ENCODE results near the gene VKORC1L1. TPM values are rescaled to one million over a fixed set of nuclear protein-coding genes. Genes with fewer than 3 reads are reported as not detected.
"Not testable (repeated sequence)": the region's sequence is repeated elsewhere in the genome, so short reads cannot be mapped to it uniquely, and the experiment has no call there.

Gene VKORC1L1
- 12.4 and 15.0 TPM in 2 replicates for total RNA-seq (2014; rRNA removed; shearing (Covaris generic))

- DNase-seq (ENCODE audit: low read depth) = peak; percentile 90
Measured at GRCh38 chr7:65872776-65873581, at the start of gene VKORC1L1. TSS of gene VKORC1L1 (plus strand) at chr7:65873074. CDS start at chr7:65873372, 298 bp downstream.

DNA sequence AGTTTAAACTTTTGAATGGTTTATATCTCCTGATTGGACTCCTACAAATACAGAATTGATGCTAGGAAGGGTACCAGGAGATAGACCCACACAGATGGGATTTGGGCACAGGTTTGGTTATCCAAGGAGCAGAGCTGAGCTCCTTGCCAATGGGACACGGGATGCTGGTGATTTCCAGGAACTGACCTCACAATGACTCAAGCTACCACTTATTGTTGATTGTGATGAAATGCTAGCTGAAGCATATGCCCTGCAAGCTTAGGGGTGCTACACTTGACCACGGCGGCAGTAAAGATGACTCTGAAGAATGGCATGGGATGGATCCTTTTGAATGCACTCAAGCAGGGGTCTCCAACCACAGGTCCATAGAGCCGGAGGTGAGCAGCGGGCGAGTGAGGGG, 45.5 kb upstream of the VKORC1L1 start:
- no peak for DNase-seq (ENCODE audit: low read depth)

DNA sequence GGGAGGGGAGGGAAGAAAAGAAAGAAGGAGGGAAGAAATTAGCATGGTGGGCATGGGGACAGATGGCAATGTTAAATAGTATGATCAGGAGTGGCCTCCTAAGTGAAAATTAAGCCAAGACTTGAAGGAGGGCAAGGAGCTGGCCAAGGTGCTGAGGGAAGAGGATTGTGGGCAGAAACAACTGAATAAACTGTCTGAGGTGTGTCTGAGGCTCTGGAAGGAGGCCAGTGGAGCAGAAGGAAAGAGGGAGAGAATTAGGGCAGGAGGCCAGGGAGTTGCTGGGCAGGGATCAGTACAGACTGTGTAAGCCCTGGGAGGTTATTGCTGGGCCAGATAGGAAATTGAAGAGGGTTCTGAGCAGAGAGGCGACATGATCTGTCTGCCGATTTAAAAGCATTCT, 40.6 kb upstream of the VKORC1L1 start:
- DNase-seq (ENCODE audit: low read depth) = peak; percentile 24

GRCh38 chr7:65836684-65837083, 36.2 kb upstream of the VKORC1L1 start:
- not testable (repeated sequence) for DNase-seq (ENCODE audit: low read depth)

DNA sequence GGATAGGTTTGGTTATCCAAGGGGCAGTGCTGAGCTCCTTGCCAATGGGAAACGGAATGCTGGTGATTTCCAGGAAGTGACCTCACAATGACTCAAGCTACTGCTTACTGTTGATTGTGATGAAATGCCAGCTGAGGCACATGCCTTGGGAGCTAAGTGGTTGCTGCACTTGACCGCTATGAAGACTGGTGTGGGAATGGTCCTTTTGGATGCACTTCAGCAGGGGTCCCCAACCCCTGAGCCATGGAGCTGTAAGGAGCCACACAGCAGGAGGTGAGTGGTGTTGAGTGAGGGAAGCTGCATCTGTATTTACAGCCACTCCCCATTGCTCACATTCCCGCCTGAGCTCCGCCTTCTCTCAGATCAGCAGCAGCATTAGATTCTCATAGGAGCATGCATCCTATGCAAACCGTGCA, 35.3 kb upstream of the VKORC1L1 start:
- DNase-seq (ENCODE audit: low read depth) = peak; percentile 40

GRCh38 chr7:65839846-65840245, 33.0 kb upstream of the VKORC1L1 start:
- no peak for DNase-seq (ENCODE audit: low read depth)

DNA sequence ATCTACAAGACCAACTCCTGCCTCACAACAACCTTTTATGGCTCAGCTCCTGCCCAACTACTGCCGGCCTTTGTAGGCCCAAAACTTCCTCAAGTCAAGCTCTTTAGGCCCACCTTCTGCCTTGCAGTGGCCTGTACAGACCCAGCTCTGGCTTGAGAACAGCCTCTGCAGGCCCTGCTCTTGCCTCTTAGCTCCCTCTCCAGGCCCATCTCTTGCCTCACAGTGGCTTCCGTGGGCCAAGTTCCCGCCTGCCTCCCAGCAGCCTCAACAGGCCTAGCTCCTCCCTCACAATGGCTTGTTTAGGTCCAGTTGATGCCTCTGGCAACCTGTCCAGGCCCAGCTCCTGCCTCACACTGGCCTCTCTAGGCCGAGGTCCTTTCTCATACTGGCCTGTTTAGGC, 32.4 kb upstream of the VKORC1L1 start:
- DNase-seq (ENCODE audit: low read depth) = no peak

DNA sequence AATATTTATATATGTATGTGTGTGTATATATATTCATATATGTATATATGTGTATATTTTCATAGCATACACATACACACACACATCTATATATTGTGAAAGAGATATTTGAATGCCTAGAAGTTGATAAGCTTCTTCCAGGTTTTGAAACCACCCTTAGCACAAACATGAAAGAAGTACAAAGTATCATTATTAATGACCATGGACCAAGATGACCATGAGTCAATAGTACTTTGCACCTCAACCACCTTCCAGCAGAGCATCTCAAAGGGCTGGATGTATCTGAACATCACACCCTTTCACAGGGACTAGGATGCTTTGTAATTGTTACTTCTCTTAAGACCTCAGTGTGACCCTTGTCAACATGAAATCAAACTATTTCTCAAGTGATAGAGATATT, 29.3 kb upstream of the VKORC1L1 start:
- DNase-seq (ENCODE audit: low read depth) = not testable (repeated sequence)

DNA sequence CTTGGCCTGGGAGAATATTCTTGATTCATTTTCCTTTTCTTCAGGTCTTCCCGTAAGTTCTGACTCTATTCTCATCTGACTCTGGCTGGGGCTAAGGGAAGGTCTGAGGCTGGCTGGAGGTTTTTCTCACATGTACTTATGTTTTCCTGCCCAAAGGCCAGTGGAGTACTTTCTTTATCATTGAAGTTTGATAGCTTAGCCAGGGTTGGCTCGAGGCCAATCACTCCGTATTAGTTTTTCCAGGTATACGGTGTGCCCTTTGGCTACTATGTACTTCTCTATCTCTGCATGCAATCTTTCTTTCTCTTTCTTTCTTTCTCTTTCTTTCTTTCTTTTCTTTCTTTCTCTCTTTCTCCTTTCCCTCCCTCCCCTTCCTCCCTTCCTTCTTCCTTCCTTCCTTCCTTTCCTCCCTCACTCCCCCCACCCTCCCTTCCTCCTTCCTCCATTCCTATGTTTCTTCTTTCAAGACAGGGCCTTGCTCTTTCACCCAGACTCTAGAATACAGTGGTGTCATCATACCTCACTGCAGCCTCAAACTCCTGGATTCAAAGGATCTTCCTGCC, 26.8 kb upstream of the VKORC1L1 start:
- DNase-seq (ENCODE audit: low read depth) = no peak

DNA sequence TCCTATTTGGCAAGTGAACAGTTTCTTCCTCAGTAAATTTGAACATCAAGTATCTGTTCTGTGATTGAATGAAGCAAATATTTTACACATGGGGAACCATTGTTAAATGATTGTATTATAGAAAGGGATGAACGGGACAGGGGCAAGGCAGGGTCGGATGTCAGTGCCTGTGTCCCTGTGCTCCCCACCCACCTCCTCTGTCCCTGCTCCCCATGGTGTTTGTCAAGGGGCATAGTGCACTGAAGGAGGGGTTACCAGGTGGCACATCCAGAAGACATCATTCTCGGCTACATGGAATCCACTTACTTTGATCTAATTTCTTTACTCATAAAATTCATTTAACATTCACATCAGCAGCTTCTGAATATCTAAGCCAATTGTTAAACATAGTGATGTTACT, 19.4 kb upstream of the VKORC1L1 start:
- not testable (repeated sequence) for DNase-seq (ENCODE audit: low read depth)

DNA sequence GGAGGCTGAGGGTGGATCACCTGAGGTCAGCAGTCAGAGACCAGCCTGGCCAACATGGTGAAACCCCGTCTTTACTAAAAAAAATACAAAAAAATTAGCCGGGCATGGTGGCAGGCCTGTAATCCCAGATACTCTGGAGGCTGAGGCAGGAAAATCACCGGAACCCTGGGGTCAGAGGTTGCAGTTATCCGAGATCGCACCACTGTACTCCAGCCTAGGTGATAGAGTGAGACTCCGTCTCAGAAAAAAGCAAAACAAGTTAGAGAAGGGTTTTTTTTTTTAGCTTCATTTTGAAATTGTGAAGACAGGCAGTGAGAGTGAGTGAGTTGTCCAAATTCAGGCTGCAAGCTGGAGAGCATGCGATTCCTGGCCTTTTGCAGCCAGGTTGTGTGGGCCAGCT, 19.0 kb upstream of the VKORC1L1 start:
- not testable (repeated sequence) for DNase-seq (ENCODE audit: low read depth)

DNA sequence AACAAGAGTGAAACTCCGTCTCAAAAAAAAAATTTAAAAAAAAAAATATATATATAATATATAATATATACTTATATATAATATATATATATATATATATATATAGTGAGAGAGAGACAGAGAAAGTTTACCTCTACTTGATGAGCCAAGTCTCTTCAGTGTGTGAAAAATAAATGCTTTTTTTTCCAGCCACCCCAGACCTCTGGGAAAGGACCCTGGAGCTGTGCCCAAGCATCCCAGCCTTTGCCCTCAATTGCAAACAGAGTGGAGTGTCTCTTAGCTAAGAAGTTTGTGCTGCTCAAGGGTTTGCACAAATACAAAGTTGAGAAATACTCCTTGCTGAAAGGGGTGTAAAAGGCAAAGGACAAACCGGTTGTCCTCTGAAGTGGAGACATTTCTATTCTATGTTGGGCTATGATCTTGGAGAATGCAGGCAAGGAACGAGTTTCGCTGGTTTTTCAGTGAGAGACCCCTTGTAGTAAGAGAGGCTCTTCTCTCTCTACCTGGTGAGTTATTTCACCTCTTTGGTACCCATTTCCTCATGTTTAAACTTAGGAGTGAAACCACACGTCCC, 15.5 kb upstream of the VKORC1L1 start:
- DNase-seq (ENCODE audit: low read depth) = not testable (repeated sequence)

DNA sequence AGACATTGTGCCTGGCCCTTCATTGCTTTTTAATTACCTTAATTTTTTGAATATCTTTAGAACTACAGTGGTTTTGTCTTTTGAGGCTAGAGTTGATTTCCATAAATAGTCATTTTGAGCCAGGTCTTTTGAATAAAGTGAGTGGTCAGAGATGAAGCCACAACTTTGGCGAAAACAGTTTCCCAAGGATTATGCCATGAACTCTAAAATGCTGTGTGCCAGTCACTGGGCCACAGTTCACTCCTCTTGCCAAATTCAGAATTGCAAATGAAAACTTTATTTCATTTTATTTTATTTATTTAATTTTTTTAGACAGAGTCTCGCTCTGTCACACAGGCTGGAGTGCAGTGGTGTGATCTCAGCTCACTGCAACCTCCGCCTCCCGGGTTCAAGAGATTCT, 14.2 kb upstream of the VKORC1L1 start:
- DNase-seq (ENCODE audit: low read depth) = not testable (repeated sequence)

GRCh38 chr7:65866244-65866643, 6.6 kb upstream of the VKORC1L1 start:
- not testable (repeated sequence) for DNase-seq (ENCODE audit: low read depth)

DNA sequence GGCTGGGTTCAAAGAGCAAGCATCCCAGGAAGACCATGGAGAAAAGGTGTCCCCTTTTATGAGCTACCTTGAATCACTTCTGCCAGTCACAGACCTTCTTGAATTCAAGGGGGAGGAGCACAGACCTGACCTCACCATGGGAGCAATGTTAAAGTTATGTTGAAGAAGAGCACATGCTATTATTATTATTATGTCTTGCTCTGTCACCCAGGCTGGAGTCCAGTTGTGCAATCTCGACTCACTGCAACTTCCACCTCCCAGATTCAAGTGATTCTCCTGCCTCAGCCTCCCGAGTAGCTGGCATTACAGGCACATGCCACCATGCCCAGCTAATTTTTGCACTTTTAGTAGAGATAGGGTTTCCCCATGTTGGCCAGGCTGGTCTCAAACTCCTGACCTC, 5.2 kb upstream of the VKORC1L1 start:
- not testable (repeated sequence) for DNase-seq (ENCODE audit: low read depth)

DNA sequence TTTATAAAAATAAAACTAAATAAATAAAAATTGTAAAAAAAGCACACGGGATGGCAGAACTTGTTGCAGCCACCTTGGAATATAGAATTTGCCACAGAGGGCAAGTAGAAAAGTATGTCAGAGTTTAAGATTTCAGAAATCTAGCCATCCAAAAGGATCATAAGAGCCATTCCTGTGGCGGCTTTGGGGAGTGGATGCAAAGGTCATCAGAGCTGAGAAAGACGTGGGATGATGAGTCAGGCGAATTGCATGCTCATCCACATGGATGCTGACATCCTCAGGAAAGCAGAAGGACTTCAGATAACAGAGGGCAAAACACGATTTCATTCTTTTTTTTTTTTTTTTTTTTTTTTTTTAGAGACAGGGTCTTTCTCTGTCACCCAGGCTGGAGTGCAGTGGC, 3.6 kb upstream of the VKORC1L1 start:
- DNase-seq (ENCODE audit: low read depth) = peak; percentile 70

DNA sequence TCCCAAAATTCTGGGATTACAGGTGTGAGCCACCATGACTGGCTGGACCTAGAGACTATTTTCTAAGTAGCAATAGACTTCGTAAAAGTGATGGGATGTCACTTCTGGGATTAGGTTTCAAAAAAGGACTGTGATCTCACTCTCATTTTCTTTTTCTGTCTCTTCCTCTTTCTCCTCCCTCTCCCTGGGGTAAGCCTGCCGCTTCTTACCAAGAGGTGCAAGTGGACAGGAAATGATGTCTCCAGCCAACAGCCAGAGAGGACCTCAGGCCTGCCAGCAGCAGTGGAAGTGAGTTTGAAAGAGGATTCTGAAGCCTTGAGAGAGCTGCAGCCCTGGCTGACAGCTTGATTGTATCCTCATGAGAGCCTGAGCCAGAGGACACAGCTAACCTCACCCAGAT, 1.4 kb upstream of the VKORC1L1 start:
- not testable (repeated sequence) for DNase-seq (ENCODE audit: low read depth)

GRCh38 chr7:65873582-65874193, 814 bp downstream of the VKORC1L1 start:
- not testable (repeated sequence) for DNase-seq (ENCODE audit: low read depth)

DNA sequence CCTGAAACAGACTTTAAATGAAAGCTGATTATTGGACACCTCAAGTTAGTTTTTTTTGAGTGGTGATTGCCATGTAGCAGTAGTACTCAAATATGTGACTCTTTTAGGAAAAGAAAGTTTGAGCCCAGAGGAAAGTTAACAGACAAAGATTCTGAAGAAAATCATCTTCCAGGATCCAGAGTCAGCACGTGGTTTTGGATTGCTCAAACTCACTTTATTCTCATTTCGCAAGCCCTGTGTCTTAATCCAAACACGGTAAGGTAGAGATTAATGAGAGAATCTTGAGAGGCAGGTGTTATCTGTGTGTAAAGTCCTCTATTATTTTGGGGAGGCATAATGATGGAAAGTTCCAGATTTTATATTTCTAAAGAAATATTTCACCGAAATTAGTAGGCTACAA, 2.8 kb downstream of the VKORC1L1 start:
- not testable (repeated sequence) for DNase-seq (ENCODE audit: low read depth)

DNA sequence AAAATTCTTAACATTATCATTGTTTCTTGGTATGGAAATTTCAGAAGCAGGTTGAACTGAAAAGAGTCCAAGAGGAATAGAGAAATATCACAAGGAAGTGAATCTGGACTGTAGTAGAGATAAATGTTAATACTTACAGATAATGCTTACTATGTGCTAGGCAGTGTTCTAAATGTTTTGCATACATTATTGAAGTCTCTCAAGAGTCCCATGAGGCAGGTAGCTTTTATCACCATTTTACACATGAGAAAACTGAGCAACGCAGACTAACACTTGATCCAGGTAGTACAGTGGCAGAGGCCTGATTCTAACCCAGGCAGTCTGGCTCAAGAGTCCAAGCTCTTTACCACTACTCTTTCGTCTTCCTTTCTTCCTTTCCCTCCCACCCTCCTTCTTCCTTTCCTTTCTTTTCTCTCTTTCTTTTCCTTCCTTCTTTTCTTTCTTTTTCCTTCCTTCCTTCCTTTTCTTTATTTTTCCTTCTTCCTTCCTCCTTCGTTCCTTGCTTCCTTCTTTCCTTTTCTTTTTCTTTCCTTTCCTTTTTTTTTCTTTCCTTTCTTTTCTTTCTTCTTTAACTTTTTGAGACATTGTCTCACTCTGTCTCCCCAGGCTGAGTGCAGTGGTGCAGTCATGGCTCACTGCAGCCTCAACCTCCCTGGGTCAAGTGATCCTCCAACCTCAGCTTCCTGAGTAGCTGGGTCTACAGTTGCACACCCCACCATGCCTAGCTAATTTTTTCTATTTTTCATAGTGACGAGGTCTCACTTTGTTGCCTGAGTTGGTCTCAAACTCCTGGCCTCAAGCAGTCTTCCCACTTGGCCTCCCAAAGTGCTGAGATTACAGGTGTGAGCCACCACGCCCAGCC, 6.6 kb downstream of the VKORC1L1 start:
- DNase-seq (ENCODE audit: low read depth) = not testable (repeated sequence)

DNA sequence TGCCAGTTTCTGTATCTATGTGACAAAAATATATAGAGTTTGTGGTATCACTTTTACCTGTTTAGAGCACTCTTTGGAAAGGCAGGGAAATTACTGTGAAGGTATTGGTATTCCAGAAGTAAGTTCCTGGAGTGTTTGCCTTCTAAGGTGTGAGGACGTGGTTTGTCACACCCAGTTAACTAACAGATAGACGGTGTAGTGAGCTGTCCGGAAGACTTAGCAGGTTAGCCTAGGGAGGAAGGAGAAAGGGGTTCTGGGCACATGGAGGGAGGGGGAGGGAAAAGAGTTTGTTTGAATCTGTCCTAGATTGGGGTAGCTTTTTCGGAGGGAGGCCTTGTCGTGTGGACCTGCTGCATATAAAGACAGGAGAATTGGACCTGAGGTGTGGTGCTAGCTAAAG, 7.4 kb downstream of the VKORC1L1 start:
- not testable (repeated sequence) for DNase-seq (ENCODE audit: low read depth)

Data from RPMI7951 (cell line).